GM21423 (cell line): ENCODE results near the gene CDC37L1.
"Not testable (repeated sequence)": the region's sequence is repeated elsewhere in the genome, so short reads cannot be mapped to it uniquely, and the experiment has no call there.

Source experiments
- ATAC-seq: cut with Tn5 transposase; IDR thresholded peaks from one replicate; pipeline ENCODE4 v1.9.1; 2021; ENCODE audit warnings: mild to moderate bottlenecking, moderate library complexity; ENCODE audit not compliant: unreplicated experiment

CDC37L1 gene

GRCh38 chr9:4746278-4747030, 67.1 kb downstream of the CDC37L1 start:
- ATAC-seq = no peak

GRCh38 chr9:4748612-4749011, 69.2 kb downstream of the CDC37L1 start:
- ATAC-seq = no peak

- no peak for ATAC-seq
Measured at GRCh38 chr9:4750023-4750673, 70.8 kb downstream of the CDC37L1 start.

GRCh38 chr9:4754530-4754929, 75.2 kb downstream of the CDC37L1 start:
- not testable (repeated sequence) for ATAC-seq

- no peak for ATAC-seq
Measured at GRCh38 chr9:4755026-4755609, 75.7 kb downstream of the CDC37L1 start.

- no peak for ATAC-seq
Measured at GRCh38 chr9:4756420-4756819, 77.1 kb downstream of the CDC37L1 start.
